Measurements from ENCODE around the gene PAK1. TPM values are rescaled to one million over a fixed set of nuclear protein-coding genes. Genes with fewer than 3 reads are reported as not detected.

PAK1 gene
- polyA plus RNA-seq, 3 donors, result 128 to 195 (median 134) TPM

DNA sequence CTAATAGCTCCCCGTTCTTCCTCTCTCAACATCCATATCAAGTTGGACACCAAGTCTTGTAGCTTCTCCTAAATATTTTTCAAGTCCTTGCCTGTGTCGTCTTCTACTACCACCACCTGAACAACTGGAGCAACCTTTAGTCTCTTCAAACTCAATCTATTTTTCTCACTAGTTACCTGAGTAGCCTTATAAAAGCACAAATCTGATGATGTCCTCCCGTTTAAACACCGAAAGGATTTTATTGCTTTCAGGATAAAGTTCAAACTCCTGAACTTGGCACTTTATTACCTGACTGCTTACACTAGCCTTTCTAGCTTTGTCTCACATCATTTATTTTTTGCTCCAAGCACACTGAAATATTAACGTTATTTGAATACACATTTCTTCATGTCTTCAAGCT lies 1.3 kb upstream of the PAK1 start:
- H4K20me1 ChIP-seq (ENCODE audit: insufficient read depth, low read length), result no peaks in the 10 kb centered on the region
- peaks cover 0 to 2% (median 0%) of the 10 kb centered on the region in 7 donors for H3K9me3 Mint-ChIP-seq
- H3K9me3 ChIP-seq (replicated peaks in 1 of 2; ENCODE audit: control insufficient read depth in 1 of 2, insufficient read depth in 1 of 2, low read length in 2 of 2), result no peaks in the 10 kb centered on the region
- H2AFZ ChIP-seq (ENCODE audit: insufficient read depth, low read depth, low read length, poor library complexity, severe bottlenecking), result no peak overlapping the region
- peak overlapping the region in 1 of 2 donors; percentile 70 for H3K4me3 Mint-ChIP-seq
- H3K4me1 ChIP-seq (ENCODE audit: control insufficient read depth in 1 of 2, insufficient read depth in 2 of 2, low read length in 2 of 2), result peaks cover 37 to 58% of the 10 kb centered on the region in 2 donors
- H3K4me3 ChIP-seq (replicated peaks in 1 of 3; ENCODE audit: low read depth in 2 of 3, low read length in 3 of 3), result no peak overlapping the region
- DNase-seq, result no peak
- peaks cover 0 to under 1% of the 10 kb centered on the region in 2 donors for H3K36me3 Mint-ChIP-seq
- H3K27ac ChIP-seq (ENCODE audit: low read depth in 1 of 2, low read length in 2 of 2), result no peak overlapping the region
- H3K27ac Mint-ChIP-seq, result peak overlapping the region in 5 of 7 donors; percentile 0 to 98 (median 95)
- WGBS (ENCODE audit: insufficient coverage), result 91% methylated on average over 5 of the region's 5 CpGs
- peaks cover 41% of the 10 kb centered on the region for H3K4me1 Mint-ChIP-seq
- no peak overlapping the region for H3K9ac ChIP-seq (ENCODE audit: insufficient read depth, low read length, poor library complexity, severe bottlenecking)
- H3K27me3 ChIP-seq (ENCODE audit: control insufficient read depth in 2 of 2, insufficient read depth in 2 of 2, low read length in 2 of 2), result peaks cover 0 to 2% of the 10 kb centered on the region in 2 donors
- intact Hi-C loops (cut with micrococcal nuclease), result no loop called here
- H3K79me2 ChIP-seq (ENCODE audit: insufficient read depth, low read length), result peaks cover 4% of the 10 kb centered on the region
- no peaks in the 10 kb centered on the region for H3K36me3 ChIP-seq (replicated peaks in 1 of 2; ENCODE audit: control insufficient read depth in 1 of 2, insufficient read depth in 2 of 2, low read length in 2 of 2)
- H3K4me2 ChIP-seq (replicated peaks; ENCODE audit: extremely low read depth, low read length, poor library complexity, severe bottlenecking), result no peak overlapping the region
- peaks cover 4 to 24% (median 12%) of the 10 kb centered on the region in 3 donors for H3K27me3 Mint-ChIP-seq (ENCODE audit: low read depth in 3 of 3)
- TF ChIP-seq, protein P1, sequence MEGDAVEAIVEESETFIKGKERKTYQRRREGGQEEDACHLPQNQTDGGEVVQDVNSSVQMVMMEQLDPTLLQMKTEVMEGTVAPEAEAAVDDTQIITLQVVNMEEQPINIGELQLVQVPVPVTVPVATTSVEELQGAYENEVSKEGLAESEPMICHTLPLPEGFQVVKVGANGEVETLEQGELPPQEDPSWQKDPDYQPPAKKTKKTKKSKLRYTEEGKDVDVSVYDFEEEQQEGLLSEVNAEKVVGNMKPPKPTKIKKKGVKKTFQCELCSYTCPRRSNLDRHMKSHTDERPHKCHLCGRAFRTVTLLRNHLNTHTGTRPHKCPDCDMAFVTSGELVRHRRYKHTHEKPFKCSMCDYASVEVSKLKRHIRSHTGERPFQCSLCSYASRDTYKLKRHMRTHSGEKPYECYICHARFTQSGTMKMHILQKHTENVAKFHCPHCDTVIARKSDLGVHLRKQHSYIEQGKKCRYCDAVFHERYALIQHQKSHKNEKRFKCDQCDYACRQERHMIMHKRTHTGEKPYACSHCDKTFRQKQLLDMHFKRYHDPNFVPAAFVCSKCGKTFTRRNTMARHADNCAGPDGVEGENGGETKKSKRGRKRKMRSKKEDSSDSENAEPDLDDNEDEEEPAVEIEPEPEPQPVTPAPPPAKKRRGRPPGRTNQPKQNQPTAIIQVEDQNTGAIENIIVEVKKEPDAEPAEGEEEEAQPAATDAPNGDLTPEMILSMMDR (IDR thresholded peaks at IDR 0.05), result no peak

DNA sequence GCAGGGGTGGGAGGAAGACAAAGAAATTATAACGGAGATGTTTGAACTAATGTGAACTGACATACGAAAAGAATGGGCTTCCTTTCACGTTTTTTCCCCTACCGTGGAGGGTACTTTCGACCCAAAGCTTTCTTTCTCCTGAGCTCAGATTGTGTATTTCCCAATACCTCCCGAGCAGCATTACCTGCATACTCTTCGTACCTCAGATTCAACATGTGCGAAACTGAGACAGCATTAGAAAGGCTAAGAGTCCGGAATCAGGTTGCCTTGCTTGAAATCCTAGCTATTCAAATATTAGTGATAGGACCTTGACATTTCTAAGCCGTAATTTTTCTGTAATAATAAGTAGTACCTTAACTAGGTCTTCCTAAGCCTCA lies 778 bp upstream of the PAK1 start:
- Histone ChIP-seq H3K79me2 (ENCODE audit: insufficient read depth, low read length) (peaks cover 4% of the 10 kb centered on the region), H3K4me1 (ENCODE audit: control insufficient read depth in 1 of 2, insufficient read depth in 2 of 2, low read length in 2 of 2) (peaks cover 39 to 56% of the 10 kb centered on the region in 2 donors), H3K4me2 (replicated peaks; ENCODE audit: extremely low read depth, low read length, poor library complexity, severe bottlenecking) (peak overlapping the region; percentile 82), H3K4me3 (replicated peaks in 1 of 3; ENCODE audit: low read depth in 2 of 3, low read length in 3 of 3) (peak overlapping the region; percentile 22 to 79 (median 47)), H3K9ac (ENCODE audit: insufficient read depth, low read length, poor library complexity, severe bottlenecking) (peak overlapping the region; percentile 86), H4K20me1 (ENCODE audit: insufficient read depth, low read length) (no peaks in the 10 kb centered on the region), H3K27me3 (ENCODE audit: control insufficient read depth in 2 of 2, insufficient read depth in 2 of 2, low read length in 2 of 2) (peaks cover 0 to 2% of the 10 kb centered on the region in 2 donors), H3K9me3 (replicated peaks in 1 of 2; ENCODE audit: control insufficient read depth in 1 of 2, insufficient read depth in 1 of 2, low read length in 2 of 2) (no peaks in the 10 kb centered on the region), H3K36me3 (replicated peaks in 1 of 2; ENCODE audit: control insufficient read depth in 1 of 2, insufficient read depth in 2 of 2, low read length in 2 of 2) (no peaks in the 10 kb centered on the region), H2AFZ (ENCODE audit: insufficient read depth, low read depth, low read length, poor library complexity, severe bottlenecking) (peak overlapping the region; percentile 76), H3K27ac (ENCODE audit: low read depth in 1 of 2, low read length in 2 of 2) (peak overlapping the region in 1 of 2 donors; percentile 82)
- peaks cover 40% of the 10 kb centered on the region for H3K4me1 Mint-ChIP-seq
- TF ChIP-seq, protein P1 (IDR thresholded peaks at IDR 0.05), result no peak
- DNase-seq, result no peak
- WGBS (ENCODE audit: insufficient coverage), result 20% methylated on average over 5 of the region's 10 CpGs
- peaks cover 4 to 24% (median 12%) of the 10 kb centered on the region in 3 donors for H3K27me3 Mint-ChIP-seq (ENCODE audit: low read depth in 3 of 3)
- H3K27ac Mint-ChIP-seq, result peak overlapping the region; percentile 86 to 99 (median 97)
- peaks cover 0 to 2% (median 0%) of the 10 kb centered on the region in 7 donors for H3K9me3 Mint-ChIP-seq
- peak overlapping the region; percentile 88 to 94 for H3K4me3 Mint-ChIP-seq
- intact Hi-C loops (cut with micrococcal nuclease), result no loop called here
- peaks cover 0 to 2% of the 10 kb centered on the region in 2 donors for H3K36me3 Mint-ChIP-seq
